Measurements from ENCODE around the gene OLFML2A. TPM values are rescaled to one million over a fixed set of nuclear protein-coding genes. Genes with fewer than 3 reads are reported as not detected.
"Not testable (repeated sequence)": the region's sequence is repeated elsewhere in the genome, so short reads cannot be mapped to it uniquely, and the experiment has no call there.

OLFML2A gene
- total and polyA plus RNA-seq, 2 of the 13 experiments (the other 11 are each of a cell fraction or from before 2014, with no cell fraction given) = 0.01 to 0.02 TPM

GRCh38 chr9:124838132-124838531 is 61.2 kb downstream of the OLFML2A start:
- H3K27me3 ChIP-seq (ENCODE audit: control insufficient read depth in 1 of 2, insufficient read depth in 2 of 2, low read length in 2 of 2); H3K79me2 ChIP-seq (ENCODE audit: insufficient read depth, low read length); H3K36me3 ChIP-seq (replicated peaks in 1 of 2; ENCODE audit: control insufficient read depth in 1 of 2, insufficient read depth in 2 of 2, low read length in 2 of 2); POLR2A ChIA-PET; intact Hi-C loops (cut with micrococcal nuclease; ENCODE audit: unreplicated experiment); FAIRE-seq; H3K4me3 ChIP-seq (replicated peaks in 1 of 3; ENCODE audit: insufficient read depth in 1 of 3, low read depth in 2 of 3, low read length in 3 of 3); H3K27ac ChIP-seq (ENCODE audit: extremely low read length, insufficient read depth, low read length); BruUV-seq (replicated peaks); H3K4me2 ChIP-seq (ENCODE audit: low read depth, low read length); in situ Hi-C loops (cut with HindIII; ENCODE audit: extremely low pct_ligation_motif_present, low pct_unique_long_range_greater_than_20kb); H3K9ac ChIP-seq (ENCODE audit: insufficient read depth, low read depth, low read length); H2AFZ ChIP-seq (ENCODE audit: low read length); CTCF ChIA-PET (ENCODE audit: low intra/inter-chr PET ratio, low total read pairs); ATAC-seq; DNase-seq (ENCODE audit: low spot score); H4K20me1 ChIP-seq (ENCODE audit: insufficient read depth, low read length); H3K9me3 ChIP-seq (ENCODE audit: low read length): not testable (repeated sequence)
- H3K4me1 ChIP-seq (ENCODE audit: insufficient read depth, low read length) = peaks cover 50% of the 10 kb centered on the region
- peak; percentile 39; the same call in 1 of the 2 replicates for TF ChIP-seq NFYC (CRISPR knock-in tag; IDR thresholded peaks at IDR 0.05)
- TF ChIP-seq NFYB (CRISPR knock-in tag; IDR thresholded peaks at IDR 0.05) = peak; percentile 18; the same call in 1 of the 2 replicates
- 5% methylated on average over 2 of the region's 5 CpGs for WGBS (ENCODE audit: low lambda C conversion rate)

GRCh38 chr9:124838567-124839275 is 61.8 kb downstream of the OLFML2A start:
- H3K36me3 ChIP-seq (replicated peaks in 1 of 2; ENCODE audit: control insufficient read depth in 1 of 2, insufficient read depth in 2 of 2, low read length in 2 of 2); H3K27me3 ChIP-seq (ENCODE audit: control insufficient read depth in 1 of 2, insufficient read depth in 2 of 2, low read length in 2 of 2); H2AFZ ChIP-seq (ENCODE audit: low read length); intact Hi-C loops (cut with micrococcal nuclease; ENCODE audit: unreplicated experiment); H3K27ac ChIP-seq (ENCODE audit: extremely low read length, insufficient read depth, low read length); in situ Hi-C loops (cut with HindIII; ENCODE audit: extremely low pct_ligation_motif_present, low pct_unique_long_range_greater_than_20kb); FAIRE-seq; ATAC-seq; H3K4me3 ChIP-seq (replicated peaks in 1 of 3; ENCODE audit: insufficient read depth in 1 of 3, low read depth in 2 of 3, low read length in 3 of 3); H3K9ac ChIP-seq (ENCODE audit: insufficient read depth, low read depth, low read length); DNase-seq (ENCODE audit: low spot score); BruUV-seq (replicated peaks); H3K4me2 ChIP-seq (ENCODE audit: low read depth, low read length); H3K79me2 ChIP-seq (ENCODE audit: insufficient read depth, low read length); H3K9me3 ChIP-seq (ENCODE audit: low read length); POLR2A ChIA-PET; H4K20me1 ChIP-seq (ENCODE audit: insufficient read depth, low read length): not testable (repeated sequence)
- CTCF ChIA-PET (ENCODE audit: low intra/inter-chr PET ratio, low total read pairs) = interaction anchor here (1.8 to 2.4 kb wide), 2 partner anchors 44 to 64 kb away, joined by 6 to 12 read pairs; no protein-coding TSS in a partner anchor
- peaks cover 45% of the 10 kb centered on the region for H3K4me1 ChIP-seq (ENCODE audit: insufficient read depth, low read length)
- 93% methylated on average over 24 of the region's 52 CpGs for WGBS (ENCODE audit: low lambda C conversion rate)

Measured in HepG2 (cell line).